NT2/D1 (cell line): ENCODE results near the gene DMD.

Experiments
- SUZ12 ChIP-seq: IDR thresholded peaks from 2 replicates; pipeline ENCODE4 v1.6.1; 2011; ENCODE audit not compliant: insufficient read length, insufficient read depth; ENCODE audit errors: extremely low read depth
- YY1 ChIP-seq: IDR thresholded peaks from 2 replicates; pipeline ENCODE4 v1.6.1; 2011; ENCODE audit not compliant: insufficient read length, insufficient read depth
- ZNF274 ChIP-seq: IDR thresholded peaks from 2 replicates; pipeline ENCODE4 v1.6.1; 2011; ENCODE audit warnings: mild to moderate bottlenecking, low read depth, low read length

DNA sequence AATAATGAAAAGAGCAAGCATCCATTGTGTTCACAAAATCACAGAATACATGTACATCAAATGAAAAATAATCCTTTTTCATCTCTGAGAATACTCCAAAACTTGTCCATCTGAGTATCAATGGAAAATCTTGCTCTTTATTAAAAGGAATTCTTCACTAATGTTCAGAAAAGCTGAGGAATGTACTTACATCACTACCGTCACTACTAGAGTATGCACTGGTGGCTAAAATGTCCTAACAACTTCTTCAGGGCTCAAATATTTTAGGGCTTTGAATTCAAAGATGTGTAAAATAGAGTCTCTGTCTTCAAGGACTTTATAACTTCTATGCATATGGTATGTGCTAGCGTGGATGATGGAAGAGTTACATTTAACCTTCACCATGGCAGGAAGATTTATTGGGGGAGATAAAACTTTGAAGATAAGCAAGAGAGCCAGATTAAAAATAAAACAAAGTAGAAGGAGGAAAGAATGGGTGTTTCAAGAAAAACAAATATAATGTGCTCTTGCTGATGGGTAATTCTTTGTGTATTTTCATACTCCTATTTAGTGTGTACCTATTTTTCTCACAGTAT is 55.1 kb downstream of the DMD start:
- no peak for TF ChIP-seq SUZ12
- no peak for TF ChIP-seq ZNF274
- no peak for TF ChIP-seq YY1
